HG02642 (cell line): ENCODE results near the gene SIRT7.
A peak's percentile ranks its signal among the peaks of the same experiment; 100 is the strongest.

Experiments used
- ATAC-seq: cut with Tn5 transposase; IDR thresholded peaks from one replicate; pipeline ENCODE4 v1.9.1; 2021; ENCODE audit warnings: mild to moderate bottlenecking; ENCODE audit not compliant: unreplicated experiment, poor library complexity

Gene SIRT7

GRCh38 chr17:81921996-81922565 lies 4.1 kb upstream of the SIRT7 start:
- ATAC-seq, result no peak

- ATAC-seq, result no peak
Observed at GRCh38 chr17:81921537-81921862, 3.5 kb upstream of the SIRT7 start.

GRCh38 chr17:81920612-81921536 lies 2.9 kb upstream of the SIRT7 start:
- ATAC-seq, result no peak

GRCh38 chr17:81918832-81919545 lies 1.0 kb upstream of the SIRT7 start:
- no peak for ATAC-seq

- peak; percentile 14 for ATAC-seq
Observed at GRCh38 chr17:81918333-81918669, 325 bp upstream of the SIRT7 start.

- no peak for ATAC-seq
Observed at GRCh38 chr17:81916234-81917001, 1.6 kb downstream of the SIRT7 start.

GRCh38 chr17:81915331-81915730 lies 2.6 kb downstream of the SIRT7 start:
- ATAC-seq, result no peak

GRCh38 chr17:81914103-81914850 lies 3.7 kb downstream of the SIRT7 start:
- ATAC-seq, result no peak

- no peak for ATAC-seq
Observed at GRCh38 chr17:81913394-81914102, 4.4 kb downstream of the SIRT7 start.

- ATAC-seq, result no peak
Observed at GRCh38 chr17:81912441-81913309, 5.3 kb downstream of the SIRT7 start.

- ATAC-seq, result no peak
Observed at GRCh38 chr17:81911969-81912368, 6.0 kb downstream of the SIRT7 start.

GRCh38 chr17:81911277-81911961 lies 6.6 kb downstream of the SIRT7 start, which contains the start of gene PCYT2:
PCYT2 (minus strand) TSS chr17:81911399; CDS start chr17:81911355, 44 bp downstream.
- ATAC-seq, result peak; percentile 76

- peak; percentile 28 for ATAC-seq
Observed at GRCh38 chr17:81910840-81911276, 7.1 kb downstream of the SIRT7 start.

- no peak for ATAC-seq
Observed at GRCh38 chr17:81909966-81910839, 7.8 kb downstream of the SIRT7 start.

GRCh38 chr17:81909231-81909630 lies 8.7 kb downstream of the SIRT7 start:
- no peak for ATAC-seq

- ATAC-seq, result no peak
Observed at GRCh38 chr17:81908793-81909192, 9.2 kb downstream of the SIRT7 start.
